Dermis blood vessel endothelial cell (primary cell): ENCODE data around the gene MICOS13. TPM values are rescaled to one million over a fixed set of nuclear protein-coding genes. Genes with fewer than 3 reads are reported as not detected.
"Not testable (repeated sequence)": the region's sequence is repeated elsewhere in the genome, so short reads cannot be mapped to it uniquely, and the experiment has no call there.

Experiments used
- DNase-seq: peaks from one replicate; pipeline ENCODE4 v3.0.0; 2010
- total RNA-seq: library from RNA; depleted of rRNA; stranded (reverse); fragments of >200 nt; gene quantifications from 2 replicates; pipeline ENCODE4 v1.2.3, GENCODE V29; 2014

The MICOS13 gene
- 13.4 and 22.3 TPM in 2 replicates for total RNA-seq

- peak; percentile 99 for DNase-seq
Measured at GRCh38 chr19:5680437-5681368, at the start of gene MICOS13, which contains the start of gene HSD11B1L. TSS of gene MICOS13 (minus strand) at chr19:5680516. CDS start at chr19:5680486, 30 bp downstream. TSS of gene HSD11B1L (plus strand) at chr19:5681027. CDS start at chr19:5684833, 3,806 bp downstream.

DNA sequence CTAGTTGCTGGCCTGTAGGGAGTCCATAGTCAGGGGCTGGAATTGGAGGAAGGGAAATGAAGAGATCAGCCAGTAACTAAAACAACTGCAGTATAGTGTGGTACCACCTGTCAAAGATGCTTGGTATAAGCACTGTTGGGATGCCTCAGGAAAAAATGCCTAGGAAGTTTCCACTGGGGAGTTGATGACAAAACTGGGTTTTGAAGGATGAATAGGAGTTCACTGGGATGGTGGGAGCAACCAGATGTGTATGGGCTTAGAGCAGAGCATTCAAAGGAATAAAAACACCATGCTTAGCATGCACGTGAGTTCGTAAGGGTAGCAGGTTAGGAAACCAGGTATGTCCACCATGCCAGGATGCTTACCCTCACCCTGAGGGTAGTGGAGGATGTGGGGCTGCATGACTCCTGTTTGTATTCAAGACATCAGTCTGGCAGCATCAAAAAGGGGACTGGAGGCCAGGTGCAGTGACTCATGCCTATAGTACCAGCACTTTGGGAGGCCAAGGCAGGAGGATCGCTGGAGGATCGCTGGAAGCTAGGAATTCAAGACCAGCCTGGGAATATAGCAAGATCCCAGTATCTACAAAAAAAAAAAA is 47.2 kb upstream of the MICOS13 start:
- DNase-seq, result no peak

DNA sequence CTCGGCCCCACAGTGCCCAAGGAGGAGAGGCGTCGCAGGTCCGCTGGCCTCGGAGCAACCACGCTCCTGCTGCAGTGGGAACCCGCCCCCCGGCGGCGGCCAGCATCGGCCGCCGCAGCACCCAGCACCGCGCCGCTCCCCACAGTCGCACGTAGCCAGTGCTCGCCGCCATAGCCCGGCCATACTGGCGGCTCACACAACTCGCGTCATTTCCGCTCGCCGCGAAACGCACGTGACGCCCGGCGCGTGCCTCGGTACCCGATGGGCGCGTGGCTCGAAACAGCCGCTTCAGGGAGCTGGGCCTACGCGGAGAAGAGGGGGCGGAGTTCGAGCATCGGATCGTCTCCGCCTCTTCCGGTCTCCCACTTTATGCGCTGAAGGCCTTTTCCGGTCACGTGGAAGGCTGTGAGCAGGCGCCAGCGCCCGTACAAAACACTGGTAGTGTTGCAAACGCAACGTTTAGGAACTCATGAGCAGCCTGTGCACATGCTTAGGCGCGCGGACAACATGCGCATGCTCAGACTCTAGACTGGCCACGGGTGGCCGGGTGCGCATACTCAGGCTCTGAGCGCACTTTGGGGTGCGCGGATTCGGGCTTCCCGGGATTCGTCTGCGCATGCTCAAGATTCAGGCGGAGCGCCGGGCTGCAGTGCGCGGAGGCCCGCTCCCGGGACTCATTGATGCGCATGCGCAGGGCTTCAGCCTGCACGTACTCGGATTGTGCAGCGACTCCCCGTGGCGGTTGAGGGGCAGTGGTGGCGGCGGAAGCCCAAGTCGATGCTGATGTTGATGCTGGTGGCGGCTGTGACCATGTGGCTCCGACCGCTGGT is 39.9 kb upstream of the MICOS13 start, which contains the start of the genes CATSPERD and LONP1:
TSS of gene CATSPERD (plus strand) at position 677 of the 830 bp plus-strand sequence. CDS start at position 778, 101 bp downstream.
TSS of gene LONP1 (minus strand) at position 186 of the 830 bp plus-strand sequence. CDS start at position 172, 14 bp downstream.
- DNase-seq, result peak; percentile 99

- DNase-seq, result peak; percentile 31
Measured at GRCh38 chr19:5719274-5719960, 39.1 kb upstream of the MICOS13 start.

- DNase-seq, result peak; percentile 62
Measured at GRCh38 chr19:5718579-5719273, 38.4 kb upstream of the MICOS13 start.

DNA sequence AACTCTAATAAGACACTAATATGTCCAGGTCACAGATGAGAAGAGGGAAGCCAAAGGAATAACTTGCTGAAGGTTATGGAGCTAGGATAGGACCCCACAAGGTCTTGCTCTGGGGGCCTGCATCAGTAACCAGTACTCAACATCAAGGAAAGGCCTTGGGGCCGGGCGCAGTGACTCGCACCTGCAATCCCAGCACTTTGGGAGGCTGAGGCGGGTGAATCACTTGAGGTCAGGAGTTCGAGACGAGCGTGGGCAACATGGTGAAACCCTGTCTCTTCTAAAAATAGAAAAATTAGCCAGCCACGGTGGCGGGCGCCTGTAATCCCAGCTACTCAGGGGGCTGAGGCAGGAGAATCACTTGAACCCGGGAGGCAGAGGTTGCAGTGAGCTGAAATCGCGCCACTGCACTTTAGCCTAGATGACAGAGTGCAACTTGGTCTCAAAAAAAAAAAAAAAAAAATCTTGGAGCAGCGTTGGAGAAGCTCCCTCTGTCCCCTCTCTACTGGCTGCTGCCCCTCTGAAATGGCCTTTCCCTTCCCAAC is 37.8 kb upstream of the MICOS13 start:
- no peak for DNase-seq

DNA sequence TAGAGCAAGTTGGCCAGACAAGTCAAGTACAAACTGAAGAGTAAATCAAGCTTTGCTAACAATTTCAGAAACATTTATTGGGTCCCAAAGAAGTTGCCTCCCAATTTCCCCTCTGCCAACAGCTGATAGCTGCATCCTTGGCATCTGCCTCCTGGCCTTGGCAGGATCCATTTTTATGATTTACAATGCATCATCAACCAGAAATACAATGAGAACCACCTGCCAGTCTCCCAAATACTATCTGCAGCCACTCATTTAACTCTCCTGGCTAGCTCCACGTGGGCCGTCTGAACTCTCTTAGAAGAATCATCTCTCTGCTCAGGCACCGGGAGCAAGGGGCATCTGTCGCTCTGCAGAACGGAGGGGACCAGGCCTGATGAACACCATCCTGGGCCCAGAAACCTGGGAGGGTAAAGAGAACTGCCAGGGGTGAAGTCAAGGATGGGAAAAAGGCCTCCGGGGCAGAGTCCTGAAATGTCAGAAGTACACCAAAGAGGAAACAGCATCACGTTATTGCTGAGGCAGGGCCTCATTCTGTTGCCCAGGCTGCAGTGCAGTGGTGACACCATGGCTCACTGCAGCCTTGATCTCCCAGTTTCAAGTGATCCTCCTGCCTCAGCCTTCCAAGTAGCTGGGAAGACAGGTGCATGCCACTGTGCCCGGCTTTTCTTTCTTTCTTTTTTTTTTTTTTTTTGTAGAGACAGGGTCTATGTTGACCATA is 37.1 kb upstream of the MICOS13 start:
- no peak for DNase-seq

DNA sequence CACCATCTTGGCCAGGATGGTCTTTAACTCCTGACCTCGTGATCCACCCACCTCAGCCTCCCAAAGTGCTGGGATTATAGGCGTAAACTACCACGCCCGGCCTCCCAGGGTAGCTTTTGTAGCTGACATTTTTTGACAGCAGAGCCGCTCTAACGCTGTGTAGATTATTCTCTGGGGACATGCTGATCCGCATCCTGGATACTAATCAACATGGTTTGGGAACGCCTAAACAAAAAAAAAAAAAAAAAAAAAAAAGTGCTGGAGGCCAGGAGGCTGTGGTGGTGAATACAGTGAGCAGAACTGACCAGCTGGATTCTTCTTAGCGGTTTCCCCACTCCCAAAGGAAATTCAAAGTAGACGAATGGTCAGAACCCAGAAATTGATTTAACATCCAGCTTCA is 34.5 kb upstream of the MICOS13 start:
- DNase-seq, result no peak

DNA sequence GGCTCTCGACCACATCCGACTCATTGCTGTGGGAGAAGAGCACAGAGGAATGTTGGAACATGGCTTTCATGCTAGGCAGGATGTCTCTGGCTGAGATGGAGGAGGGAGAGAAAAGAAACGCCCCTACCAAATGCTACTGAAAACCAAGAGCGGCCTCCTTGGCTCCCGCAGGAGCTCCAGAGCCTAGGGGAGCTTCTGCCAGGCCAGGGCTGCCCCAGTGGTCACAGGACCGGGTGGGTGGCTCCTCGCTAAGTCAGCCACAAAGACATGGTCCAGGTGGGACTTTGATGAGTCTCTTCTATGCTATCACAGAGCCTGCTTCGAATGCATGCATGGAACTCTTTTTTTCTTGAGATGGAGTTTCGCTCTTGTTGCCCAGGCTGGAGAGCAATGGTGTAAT is 32.9 kb upstream of the MICOS13 start:
- DNase-seq, result no peak

GRCh38 chr19:5711713-5712161 is 31.4 kb upstream of the MICOS13 start:
- no peak for DNase-seq

DNA sequence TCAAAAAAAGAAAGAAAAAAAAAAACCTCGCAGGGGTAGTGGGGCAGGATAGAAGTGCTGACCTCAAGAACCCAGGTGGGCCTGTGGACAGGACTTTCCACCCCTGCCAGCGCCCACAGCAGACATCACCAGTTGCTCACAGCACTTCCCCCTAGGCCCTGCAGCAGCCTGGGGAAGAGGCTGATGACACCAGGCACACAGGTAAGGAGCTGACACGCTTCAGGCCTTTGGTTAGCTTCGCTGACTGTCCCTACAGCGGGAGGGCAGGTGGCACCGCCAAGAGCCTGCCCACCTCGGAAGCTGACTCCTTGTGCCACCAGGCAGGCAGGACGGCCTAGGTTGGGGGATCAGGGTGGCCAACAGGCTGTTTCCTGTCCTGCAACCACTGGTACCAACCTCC is 30.7 kb upstream of the MICOS13 start:
- no peak for DNase-seq

GRCh38 chr19:5707576-5708575 is 27.6 kb upstream of the MICOS13 start:
- no peak for DNase-seq

DNA sequence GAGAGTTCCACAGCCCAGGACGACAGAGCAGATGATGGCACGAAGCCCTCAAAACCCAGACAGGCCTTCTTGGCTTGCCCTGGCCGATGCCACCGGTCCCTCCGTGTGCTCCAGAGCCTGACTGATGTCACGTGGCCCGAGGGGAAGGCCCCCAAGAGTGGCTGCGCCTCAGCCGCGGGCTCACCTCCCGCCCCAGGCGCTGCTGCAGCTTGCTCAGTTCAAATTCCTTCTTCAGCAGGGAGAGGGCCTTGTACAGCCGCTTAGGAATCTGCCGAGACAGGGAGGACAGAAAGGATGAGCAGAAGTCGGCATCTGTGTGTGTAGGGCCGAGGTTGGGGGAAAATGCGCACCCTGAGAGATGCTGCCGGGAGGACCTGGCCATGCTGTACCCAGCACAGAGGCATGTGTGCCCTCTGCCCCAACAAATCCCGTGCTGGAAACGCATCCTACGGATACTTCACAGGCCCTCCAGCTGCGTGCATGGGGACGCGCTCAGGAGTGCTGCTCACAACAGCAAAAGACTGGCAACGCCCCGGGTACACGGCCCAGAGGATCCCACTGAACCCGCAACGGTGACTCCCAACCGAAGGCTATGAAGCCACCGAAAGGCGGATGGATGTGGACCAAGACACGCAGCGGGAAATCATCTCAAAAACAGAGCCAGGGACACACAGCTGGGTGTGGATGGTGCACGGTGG is 26.7 kb upstream of the MICOS13 start:
- DNase-seq, result no peak

GRCh38 chr19:5705552-5705951 is 25.2 kb upstream of the MICOS13 start:
- DNase-seq, result no peak

GRCh38 chr19:5703819-5704818 is 23.8 kb upstream of the MICOS13 start:
- no peak for DNase-seq

GRCh38 chr19:5702053-5702410 is 21.7 kb upstream of the MICOS13 start:
- not testable (repeated sequence) for DNase-seq
